Embryonic facial prominence (tissue), 1 donor: ENCODE measurements around the gene ENOX2.
"Not testable (repeated sequence)": the region's sequence is repeated elsewhere in the genome, so short reads cannot be mapped to it uniquely, and the experiment has no call there.

Experiments
- DNase-seq: peaks from one replicate; pipeline ENCODE4 v3.0.0-alpha.2; 2016; ENCODE audit errors: extremely low spot score

The ENOX2 gene

DNA sequence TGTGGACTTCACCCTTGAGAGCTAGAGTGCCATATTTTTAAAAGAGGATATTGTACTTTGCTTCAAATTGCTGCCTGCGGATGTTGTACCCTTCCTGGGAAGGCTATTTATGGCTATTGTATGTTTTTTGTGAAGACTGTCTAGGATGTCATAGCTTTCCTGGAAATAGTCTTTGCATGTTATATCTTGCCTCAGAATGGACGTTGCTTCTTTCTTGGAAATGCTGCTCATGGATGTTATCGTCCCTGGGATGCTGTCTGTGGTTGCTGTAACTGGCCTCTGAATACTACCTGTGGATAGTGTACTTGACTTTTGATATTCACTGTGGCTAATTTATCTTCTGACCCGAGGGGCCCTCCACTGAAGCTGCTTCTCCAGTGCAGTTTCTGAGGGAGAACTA is 146.8 kb downstream of the ENOX2 start:
- DNase-seq, result no peak

DNA sequence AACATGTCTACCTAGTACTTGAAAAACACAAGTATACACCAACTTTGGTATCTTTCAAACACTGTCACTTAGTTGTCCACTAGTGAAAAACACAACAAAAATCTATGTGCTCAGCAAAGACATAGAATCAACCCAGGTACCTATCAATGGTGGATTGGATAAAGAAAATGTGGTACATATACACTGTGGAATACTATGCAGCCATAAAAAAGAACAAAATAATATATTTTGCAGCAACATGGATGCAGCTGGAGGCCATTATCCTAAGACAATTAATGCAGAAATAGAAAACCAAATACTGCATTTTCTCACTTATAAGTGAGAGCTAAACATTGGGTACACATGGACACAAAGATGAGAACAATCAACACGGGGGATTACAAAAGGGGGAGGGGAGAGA is 148.7 kb downstream of the ENOX2 start:
- DNase-seq, result no peak

GRCh38 chrX:130746709-130747342 is 156.2 kb downstream of the ENOX2 start:
- no peak for DNase-seq

DNA sequence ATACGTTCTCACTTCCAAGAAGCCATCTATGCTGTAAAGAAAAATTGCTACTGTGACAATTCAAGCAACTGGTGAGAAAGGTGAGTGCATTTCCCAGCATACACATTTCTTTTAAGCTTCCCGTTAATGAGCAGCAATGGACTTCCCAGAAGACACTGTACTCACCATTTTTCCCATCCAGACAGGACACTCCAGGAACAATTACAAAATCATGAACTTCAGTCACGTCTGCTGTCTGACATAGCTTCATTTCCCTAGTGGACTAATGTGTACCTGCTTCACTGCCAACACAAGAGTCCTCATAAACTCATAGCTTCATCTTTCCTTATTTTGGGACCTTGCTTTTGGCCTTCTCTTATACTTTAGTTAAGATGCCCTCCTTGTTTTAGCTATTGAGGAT is 156.9 kb downstream of the ENOX2 start:
- no peak for DNase-seq

DNA sequence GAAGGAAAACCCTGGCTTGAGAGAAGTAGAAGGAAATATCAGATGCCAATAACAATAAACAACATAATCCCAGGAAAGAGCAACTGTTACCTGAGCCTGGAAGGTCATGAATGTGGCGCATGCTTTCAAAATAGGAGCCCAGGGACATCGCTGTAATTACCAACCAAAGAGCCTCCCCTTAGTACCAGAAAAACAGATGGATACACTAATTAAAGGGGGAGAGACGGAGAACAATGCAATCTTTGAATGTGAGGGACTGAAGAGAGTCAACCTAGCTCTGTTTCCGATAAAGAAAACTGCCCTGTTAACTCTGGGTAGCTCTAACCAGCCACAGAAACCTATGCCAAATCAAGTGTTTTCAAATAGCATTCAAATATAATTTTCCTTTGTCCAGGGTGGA is 161.4 kb downstream of the ENOX2 start:
- no peak for DNase-seq

DNA sequence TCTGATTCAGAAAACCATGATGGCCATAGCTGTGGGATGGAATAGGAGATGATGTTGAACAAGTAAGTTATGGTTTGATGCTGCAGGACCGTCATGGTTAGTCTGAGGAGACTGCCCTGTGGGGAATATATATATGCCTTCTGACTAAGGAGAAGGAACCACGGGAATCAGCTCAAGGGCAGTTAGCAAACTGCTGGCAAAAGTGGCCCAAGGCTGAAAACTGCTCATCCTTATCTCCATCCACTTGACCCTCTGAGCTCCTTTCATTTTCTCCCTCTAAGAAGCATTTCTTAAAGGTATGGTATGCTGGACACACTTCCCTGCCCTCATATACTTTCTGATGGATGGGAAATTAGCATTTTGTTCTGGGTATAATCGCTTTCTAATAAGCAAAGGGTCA is 161.9 kb downstream of the ENOX2 start:
- no peak for DNase-seq

GRCh38 chrX:130738638-130739195 is 164.3 kb downstream of the ENOX2 start:
- no peak for DNase-seq

DNA sequence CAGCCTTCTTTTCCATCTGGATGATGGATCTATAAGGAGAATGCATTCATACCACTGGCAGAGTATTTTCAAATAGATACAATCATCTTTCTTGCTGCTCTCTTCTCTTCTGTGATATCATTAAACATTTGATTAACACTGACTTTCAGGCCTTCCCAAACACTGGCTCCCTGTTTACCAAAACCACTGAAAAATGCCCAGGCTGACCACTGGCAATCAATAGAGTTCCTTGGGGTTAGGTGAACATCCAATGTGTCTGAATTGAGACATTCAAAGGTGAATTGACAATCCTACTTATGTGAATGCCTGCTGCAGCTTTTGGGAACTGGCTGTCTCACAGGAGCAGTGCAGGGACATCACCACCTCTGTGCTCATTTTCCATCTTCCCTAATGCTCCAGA is 168.3 kb downstream of the ENOX2 start:
- no peak for DNase-seq

- DNase-seq, result no peak
These were observed 174.8 kb downstream of the ENOX2 start for GRCh38 chrX:130728208-130728607.

DNA sequence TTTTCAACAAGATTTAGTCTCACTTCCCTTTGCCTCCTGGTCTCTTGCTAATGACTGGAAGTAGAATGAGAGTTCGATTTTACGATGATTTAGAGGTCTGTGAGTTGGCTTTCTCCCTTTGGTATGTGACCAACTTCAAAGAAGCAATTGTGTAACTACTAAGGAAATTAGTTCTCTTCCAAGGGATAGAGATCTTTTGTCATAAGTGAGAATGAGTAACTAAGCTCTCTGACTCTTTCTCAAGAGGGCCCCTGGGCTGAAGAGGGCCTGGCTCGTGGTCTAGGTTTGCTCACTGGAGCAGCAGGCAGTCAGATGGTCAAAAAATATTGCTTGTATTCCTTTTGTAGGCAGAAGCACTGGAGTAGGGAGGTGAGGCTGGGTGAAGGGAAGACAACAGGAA is 176.3 kb downstream of the ENOX2 start:
- DNase-seq, result no peak

GRCh38 chrX:130725519-130725918 is 177.5 kb downstream of the ENOX2 start:
- DNase-seq, result no peak

- DNase-seq, result no peak
These were observed 183.6 kb downstream of the ENOX2 start for GRCh38 chrX:130719413-130719812.

- DNase-seq, result no peak
These were observed 184.9 kb downstream of the ENOX2 start for GRCh38 chrX:130718137-130718536.

- no peak for DNase-seq
These were observed 186.1 kb downstream of the ENOX2 start for GRCh38 chrX:130716781-130717413.

GRCh38 chrX:130716346-130716745 is 186.7 kb downstream of the ENOX2 start:
- DNase-seq, result no peak

GRCh38 chrX:130715299-130715698 is 187.7 kb downstream of the ENOX2 start:
- DNase-seq, result no peak

DNA sequence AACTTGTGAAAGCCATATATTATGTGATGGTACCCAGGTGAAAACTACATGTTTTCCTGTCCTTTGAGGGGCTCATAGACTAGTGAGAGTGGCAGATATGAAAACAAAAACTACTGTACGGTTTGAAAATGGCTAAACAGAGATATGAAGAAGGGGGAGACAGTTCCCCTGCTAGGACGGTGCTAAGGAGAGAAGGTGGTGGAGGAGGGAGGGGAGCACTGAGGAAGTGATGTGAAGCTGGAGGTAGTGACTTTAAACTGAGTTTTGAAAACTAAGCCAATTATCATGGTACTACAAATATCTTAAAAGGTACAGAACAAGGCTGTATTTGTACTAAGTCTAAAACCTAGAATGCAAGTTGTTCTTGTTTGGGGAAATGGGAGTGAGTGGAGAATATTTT is 188.3 kb downstream of the ENOX2 start:
- DNase-seq, result no peak

GRCh38 chrX:130714135-130714534 is 188.9 kb downstream of the ENOX2 start:
- no peak for DNase-seq

DNA sequence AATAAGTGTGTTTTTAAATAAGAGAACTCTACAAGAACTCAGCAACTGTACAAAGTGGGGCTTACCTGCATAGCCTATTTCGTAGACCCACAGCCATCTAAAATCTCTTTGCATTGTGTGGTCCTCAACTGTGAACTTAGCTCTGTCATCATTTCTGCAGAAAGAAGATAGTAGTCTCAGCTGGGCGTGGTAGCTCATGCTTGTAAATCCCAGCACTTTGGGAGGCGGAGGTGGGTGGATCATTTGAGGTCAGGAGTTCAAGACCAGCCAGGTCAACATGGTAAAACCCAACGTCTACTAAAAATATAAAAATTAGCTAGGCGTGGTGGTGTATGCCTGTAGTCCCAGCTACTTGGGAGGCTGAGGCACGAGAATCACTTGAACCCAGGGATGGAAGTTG is 193.8 kb downstream of the ENOX2 start:
- DNase-seq, result not testable (repeated sequence)

- no peak for DNase-seq
These were observed 197.4 kb downstream of the ENOX2 start for GRCh38 chrX:130705591-130705990.

GRCh38 chrX:130704053-130705038 is 198.7 kb downstream of the ENOX2 start:
- DNase-seq, result no peak
